Astrocyte (in vitro differentiated cells and primary cell): Measurements from ENCODE around the gene RBPJL.

ENCODE experiments used
- CTCF ChIP-seq: IDR thresholded peaks from 2 replicates; pipeline ENCODE4 v1.5.1; 2011; ENCODE audit warnings: low read depth, mild to moderate bottlenecking, inconsistent platforms, low read length, moderate library complexity; ENCODE audit not compliant: insufficient read depth
- EZH2 ChIP-seq: IDR thresholded peaks from 2 replicates; pipeline ENCODE4 v1.6.1; 2012; ENCODE audit warnings: mild to moderate bottlenecking, low read length, inconsistent platforms; ENCODE audit not compliant: insufficient read depth

- no peak for TF ChIP-seq CTCF
- no peak for TF ChIP-seq EZH2
Measured at GRCh38 chr20:45342855-45343531, 36.4 kb downstream of the RBPJL start.
